BE2C (cell line): Measurements from ENCODE around the gene ADAMTSL1.

ENCODE experiments used
- DNase-seq: peaks from one replicate; pipeline ENCODE4 v3.0.0-alpha.2; 2020
- H3K27me3 ChIP-seq: fragments of 250-450 bp; sonication (Bioruptor Pico); 2 replicates; pipeline ENCODE4 v1.5.1; 2020; ENCODE audit warnings: mild to moderate bottlenecking
- H3K36me3 ChIP-seq: fragments of 250-450 bp; sonication (Bioruptor Pico); 2 replicates; pipeline ENCODE4 v1.5.1; 2020; ENCODE audit warnings: mild to moderate bottlenecking
- H3K4me1 ChIP-seq: fragments of 250-450 bp; sonication (Bioruptor Pico); 2 replicates; pipeline ENCODE4 v1.5.1; 2020
- H3K4me3 ChIP-seq: 2 replicates; pipeline ENCODE4 v1.5.1; 2011; ENCODE audit warnings: low read depth, low read length
- H3K9me3 ChIP-seq: fragments of 250-450 bp; sonication (Bioruptor Pico); 2 replicates; pipeline ENCODE4 v1.5.1; 2020
- CTCF ChIP-seq: IDR thresholded peaks from 2 replicates; pipeline ENCODE4 v1.5.1; 2012; ENCODE audit warnings: mild to moderate bottlenecking, low read depth, low read length

Gene ADAMTSL1

GRCh38 chr9:18903450-18903849 lies 429.5 kb downstream of the ADAMTSL1 start:
- TF ChIP-seq CTCF: no peak
- Histone ChIP-seq H3K4me1 (no peaks in the 10 kb centered on the region), H3K4me3 (no peak overlapping the region), H3K36me3 (no peaks in the 10 kb centered on the region), H3K27me3 (no peaks in the 10 kb centered on the region), H3K9me3 (no peaks in the 10 kb centered on the region)
- DNase-seq: no peak

GRCh38 chr9:18905028-18905882 lies 431.3 kb downstream of the ADAMTSL1 start:
- Histone ChIP-seq H3K9me3 (no peaks in the 10 kb centered on the region), H3K4me1 (no peaks in the 10 kb centered on the region), H3K27me3 (peaks cover 7% of the 10 kb centered on the region), H3K4me3 (no peak overlapping the region), H3K36me3 (no peaks in the 10 kb centered on the region)
- DNase-seq: no peak
- no peak for TF ChIP-seq CTCF

GRCh38 chr9:18905883-18906629 lies 432.1 kb downstream of the ADAMTSL1 start:
- no peaks in the 10 kb centered on the region for H3K9me3 ChIP-seq
- H3K36me3 ChIP-seq: no peaks in the 10 kb centered on the region
- no peak overlapping the region for H3K4me3 ChIP-seq
- no peak for TF ChIP-seq CTCF
- no peak for DNase-seq
- H3K27me3 ChIP-seq: peaks cover 9% of the 10 kb centered on the region
- no peaks in the 10 kb centered on the region for H3K4me1 ChIP-seq

GRCh38 chr9:18906656-18907395 lies 432.9 kb downstream of the ADAMTSL1 start:
- no peaks in the 10 kb centered on the region for H3K4me1 ChIP-seq

GRCh38 chr9:18907927-18908625 lies 434.1 kb downstream of the ADAMTSL1 start:
- no peaks in the 10 kb centered on the region for H3K4me1 ChIP-seq
- H3K27me3 ChIP-seq: peaks cover 16% of the 10 kb centered on the region
- H3K4me3 ChIP-seq: no peak overlapping the region
- no peaks in the 10 kb centered on the region for H3K36me3 ChIP-seq
- no peaks in the 10 kb centered on the region for H3K9me3 ChIP-seq
- TF ChIP-seq CTCF: no peak
- no peak for DNase-seq

More at GRCh38 chr9:18906656-18907395, 432.9 kb downstream of the ADAMTSL1 start:
- TF ChIP-seq CTCF: no peak
- peaks cover 16% of the 10 kb centered on the region for H3K27me3 ChIP-seq
- H3K4me3 ChIP-seq: no peak overlapping the region
- no peaks in the 10 kb centered on the region for H3K36me3 ChIP-seq
- H3K9me3 ChIP-seq: no peaks in the 10 kb centered on the region
- DNase-seq: peak; percentile 40
